Stimulated activated CD4-positive, alpha-beta T cell treated with anti-CD3 and anti-CD28 coated beads, Interleukin-4, amount 100 ng/mL, for 4 hours (primary cell): ENCODE results near the gene EHD3.
"Not testable (repeated sequence)": the region's sequence is repeated elsewhere in the genome, so short reads cannot be mapped to it uniquely, and the experiment has no call there.

Source experiments
- DNase-seq, 2 experiments: peaks; one replicate each; pipeline ENCODE4 v3.0.0-alpha.2; 2020

EHD3 gene

DNA sequence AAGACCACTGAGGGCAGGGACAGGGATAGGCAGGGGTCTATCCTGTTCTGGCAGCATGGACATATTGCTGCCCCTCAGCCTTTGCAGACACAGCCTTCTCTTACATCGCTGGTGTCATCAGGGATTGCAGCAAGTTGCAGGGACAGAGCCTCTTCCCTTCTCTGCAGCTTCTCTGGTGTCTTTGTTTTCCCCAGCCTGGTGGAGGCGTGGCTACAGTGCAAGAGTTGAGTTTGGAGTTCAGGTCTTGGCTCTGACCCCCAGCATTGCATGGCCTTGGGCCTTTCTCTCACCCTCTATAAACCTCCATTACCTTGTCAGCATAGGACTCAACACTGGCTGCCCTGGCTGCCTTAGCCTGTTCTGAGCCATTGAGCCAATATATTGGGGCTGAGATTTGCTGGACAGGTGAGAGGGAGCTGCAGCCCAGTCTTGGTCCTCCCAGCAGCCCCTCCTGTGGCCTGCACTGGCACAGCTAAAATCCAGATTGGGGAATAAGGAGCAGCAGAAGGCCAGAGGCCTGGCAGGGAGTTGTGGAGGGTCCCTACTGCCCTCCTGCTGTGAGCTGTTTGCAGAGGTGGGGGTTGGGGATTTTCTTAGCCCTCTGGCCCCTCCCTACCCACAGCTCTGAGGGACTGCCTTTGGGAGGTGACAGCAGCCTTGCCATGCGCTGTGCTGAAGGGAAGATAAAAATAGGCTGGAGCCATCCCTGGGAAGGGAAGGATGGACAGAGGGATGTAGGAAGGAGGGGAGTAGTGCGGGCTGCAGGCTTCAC lies 22.8 kb downstream of the EHD3 start:
- no peak for DNase-seq

DNA sequence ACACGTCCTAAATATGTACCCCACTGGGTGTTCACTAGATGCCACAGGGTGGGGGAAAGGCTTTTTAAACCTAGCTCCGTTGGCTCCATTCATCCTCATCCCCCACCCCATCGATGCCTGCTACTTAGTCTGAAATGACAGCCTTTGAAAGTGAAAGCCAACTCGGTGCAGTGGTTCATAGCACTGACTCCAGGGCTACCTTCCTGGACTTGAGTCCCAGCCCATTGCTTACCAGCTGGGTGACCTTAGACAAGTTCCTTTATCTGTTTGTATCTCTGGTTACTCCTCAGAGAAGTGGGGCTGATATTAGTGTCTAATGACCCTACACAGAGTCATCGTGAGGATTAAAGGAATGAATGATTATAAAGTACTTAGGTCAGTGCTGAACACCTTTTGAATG lies 24.4 kb downstream of the EHD3 start:
- DNase-seq, result no peak

DNA sequence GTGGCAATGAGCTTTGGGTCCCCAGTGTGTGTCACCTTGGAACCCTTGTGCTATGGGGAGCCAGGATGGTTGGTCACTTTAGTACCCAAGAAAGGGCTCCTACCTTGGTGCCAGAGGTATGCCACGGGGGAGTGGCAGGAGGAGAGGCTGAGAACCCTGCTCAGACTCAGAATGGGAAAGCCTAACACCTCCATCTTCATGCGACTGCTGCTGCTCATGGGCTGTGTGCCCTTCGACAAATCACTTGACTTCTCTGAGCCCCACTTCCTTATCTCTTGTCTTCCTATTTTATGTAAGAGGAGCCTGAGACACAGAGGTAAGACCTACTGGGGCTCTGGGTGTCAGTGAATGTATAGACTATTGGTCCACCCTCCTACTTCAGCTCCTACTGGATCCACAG lies 25.1 kb downstream of the EHD3 start:
- DNase-seq, result no peak

DNA sequence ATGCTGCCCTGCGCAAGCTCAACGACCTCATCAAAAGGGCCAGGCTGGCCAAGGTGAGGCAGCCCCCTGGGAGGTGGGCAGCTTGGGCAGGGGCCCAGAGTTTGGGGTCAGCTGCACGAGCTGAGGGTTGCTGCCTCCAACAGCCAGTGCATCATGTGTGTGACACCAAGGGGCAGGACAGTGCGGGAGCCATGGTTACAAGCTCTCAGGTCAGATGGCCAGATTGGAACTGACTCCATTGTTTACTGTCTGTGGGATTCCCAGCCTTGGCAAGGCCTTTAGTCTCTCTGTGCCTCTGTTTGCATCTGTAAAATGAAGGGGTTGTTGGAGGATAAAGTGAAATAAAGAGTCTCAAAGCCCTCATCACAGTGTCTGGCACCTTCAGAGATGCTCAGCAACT lies 26.9 kb downstream of the EHD3 start:
- DNase-seq, result no peak

DNA sequence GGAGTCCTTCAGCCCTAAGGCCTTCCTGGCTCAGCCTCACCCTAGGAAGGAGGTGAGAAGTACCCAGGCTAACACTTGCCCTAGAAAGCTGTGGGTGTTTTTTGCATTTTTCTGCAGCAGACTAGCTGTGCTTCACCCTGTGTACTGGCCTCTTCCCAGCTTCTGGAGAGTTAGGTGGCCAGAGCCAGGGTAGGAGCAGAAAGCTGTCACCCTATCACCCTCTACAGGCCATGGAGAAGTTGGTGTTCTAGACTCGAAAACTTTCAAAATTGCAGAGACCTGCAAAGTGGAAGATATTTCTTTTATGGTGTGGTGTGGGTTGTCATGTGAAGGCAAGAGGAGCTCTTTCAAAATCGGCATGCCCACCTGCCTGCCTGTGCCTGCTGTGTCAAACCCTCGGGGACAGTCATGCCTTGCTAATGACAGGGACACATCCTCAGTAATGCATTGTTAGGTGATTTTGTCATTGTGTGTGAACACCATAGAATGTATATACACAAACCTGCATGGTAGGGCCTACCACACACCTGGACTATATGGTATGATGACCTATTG lies 29.8 kb downstream of the EHD3 start:
- no peak for DNase-seq

DNA sequence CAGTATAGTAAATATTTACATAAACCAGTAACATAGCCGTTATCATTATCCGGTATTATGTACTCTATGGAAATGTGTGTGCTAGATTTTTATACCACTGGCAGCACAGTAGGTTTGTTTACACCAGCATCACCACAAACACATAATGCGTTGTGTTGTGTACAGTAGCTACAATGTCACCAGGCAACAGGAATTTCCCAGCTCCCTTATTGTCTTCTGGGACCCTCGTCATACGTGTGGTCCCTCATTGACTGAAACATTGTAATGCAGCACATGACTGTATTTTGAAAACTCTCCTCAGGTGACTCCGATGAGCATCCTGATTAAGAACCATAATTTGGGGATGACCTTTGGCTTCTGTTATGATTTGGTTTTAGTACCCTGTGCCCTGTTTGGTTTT lies 31.3 kb downstream of the EHD3 start:
- DNase-seq, result no peak

DNA sequence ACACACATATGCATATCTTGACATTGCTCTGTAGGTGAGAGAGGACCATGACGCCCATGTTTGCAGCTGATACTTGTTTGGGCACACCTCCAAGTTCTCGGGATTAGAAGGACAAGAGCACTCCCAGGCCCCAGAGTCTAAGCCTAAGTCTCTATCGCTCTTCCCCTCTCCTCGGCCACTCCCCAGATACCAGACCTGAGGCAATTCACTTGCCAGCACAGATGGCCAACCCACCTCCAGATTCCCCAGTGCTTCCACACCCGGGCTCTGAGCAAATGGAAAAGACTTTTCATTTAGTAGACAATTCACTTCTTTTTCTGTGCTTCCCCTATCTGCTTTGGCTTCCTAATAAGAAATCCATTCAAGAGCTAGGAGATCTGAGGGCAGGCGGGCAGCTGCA lies 32.9 kb downstream of the EHD3 start:
- DNase-seq, result no peak

DNA sequence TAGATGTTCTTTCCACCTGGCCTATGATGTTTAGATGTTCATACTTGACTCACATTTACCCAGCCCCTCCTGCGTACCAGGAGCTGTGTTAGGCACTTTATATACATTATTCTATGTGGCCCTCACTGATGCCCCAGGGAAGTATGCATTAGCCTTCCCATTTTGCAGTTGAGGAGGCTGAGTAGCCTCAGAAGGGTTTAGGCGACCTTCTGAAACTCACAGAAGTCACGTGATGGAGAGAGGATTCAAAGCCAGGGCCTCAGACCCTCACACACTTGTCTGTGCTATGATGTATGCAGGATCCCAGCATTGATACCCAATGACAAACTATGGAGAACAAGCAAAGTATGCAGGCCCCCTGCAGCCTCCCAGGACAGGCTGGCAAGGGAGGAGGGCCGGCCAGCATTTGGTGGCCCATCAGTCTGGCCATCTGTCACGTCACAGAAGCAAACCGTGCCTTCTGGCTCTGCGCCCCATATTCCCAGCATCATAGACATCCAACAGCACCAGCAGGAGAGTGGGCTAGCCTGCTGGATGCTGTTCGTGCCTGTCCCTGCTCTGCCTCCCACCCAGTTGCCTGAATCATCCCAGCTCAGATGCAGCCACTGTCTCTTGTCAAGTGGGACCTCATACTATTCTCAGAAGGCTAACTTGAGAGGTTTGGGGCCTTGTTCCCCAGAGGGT lies 33.6 kb downstream of the EHD3 start:
- DNase-seq, result no peak

DNA sequence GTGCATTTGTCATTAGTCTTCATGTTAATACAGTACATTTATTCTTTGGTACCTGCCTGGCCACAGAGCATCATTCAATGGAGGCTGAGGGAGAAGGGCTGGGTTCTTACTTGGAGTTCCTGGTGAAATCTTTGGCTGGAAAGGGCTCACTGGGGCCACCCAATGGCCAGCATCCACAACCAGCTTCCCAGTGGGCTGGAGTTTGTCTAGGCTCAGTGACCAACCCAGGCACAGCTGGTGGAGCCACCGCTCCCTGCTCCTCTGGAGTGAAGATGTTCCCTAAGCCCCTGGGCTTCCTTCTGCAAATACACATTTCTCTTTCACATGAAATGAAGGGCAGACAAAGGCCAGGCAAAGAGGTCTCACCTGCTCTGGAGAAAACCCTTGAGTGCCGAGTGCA lies 34.4 kb downstream of the EHD3 start:
- no peak for DNase-seq

DNA sequence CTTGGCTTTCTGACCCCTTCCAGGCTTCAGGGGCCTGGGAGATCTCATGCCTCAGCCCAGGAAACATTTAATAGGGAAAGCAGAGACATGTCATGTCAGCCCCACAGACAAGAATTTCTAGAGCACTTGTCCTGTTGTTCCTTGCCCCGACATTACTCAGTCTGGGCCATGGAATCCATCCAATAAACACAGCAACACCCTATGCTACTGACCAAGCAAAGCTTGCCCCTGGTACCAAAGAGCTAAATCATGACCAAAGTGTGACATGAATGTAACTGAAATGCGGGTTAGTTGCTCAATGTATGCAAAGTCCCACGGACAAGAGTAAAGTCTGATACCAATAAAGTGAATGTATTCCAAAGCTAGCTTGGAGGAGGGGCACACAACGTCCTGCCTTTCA lies 35.1 kb downstream of the EHD3 start:
- no peak for DNase-seq

DNA sequence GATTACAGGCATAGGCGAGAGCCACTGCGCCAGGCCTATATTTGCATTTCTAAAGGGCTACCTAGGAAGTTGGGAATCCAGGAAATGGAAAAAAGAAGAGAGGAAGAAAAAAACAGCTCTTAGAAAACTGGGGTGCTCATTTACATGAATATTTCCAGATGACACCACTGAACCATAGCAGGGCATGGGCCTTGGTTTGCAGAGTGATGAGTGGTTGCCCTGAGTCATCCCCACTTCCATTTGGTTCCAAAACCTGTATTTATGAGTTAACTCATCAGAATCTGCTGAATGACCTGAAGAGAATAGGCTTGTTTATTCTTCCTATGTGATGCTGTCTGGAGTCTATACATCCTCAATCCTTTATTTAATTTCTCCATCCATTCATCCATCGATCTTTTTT lies 36.2 kb downstream of the EHD3 start:
- DNase-seq, result no peak

DNA sequence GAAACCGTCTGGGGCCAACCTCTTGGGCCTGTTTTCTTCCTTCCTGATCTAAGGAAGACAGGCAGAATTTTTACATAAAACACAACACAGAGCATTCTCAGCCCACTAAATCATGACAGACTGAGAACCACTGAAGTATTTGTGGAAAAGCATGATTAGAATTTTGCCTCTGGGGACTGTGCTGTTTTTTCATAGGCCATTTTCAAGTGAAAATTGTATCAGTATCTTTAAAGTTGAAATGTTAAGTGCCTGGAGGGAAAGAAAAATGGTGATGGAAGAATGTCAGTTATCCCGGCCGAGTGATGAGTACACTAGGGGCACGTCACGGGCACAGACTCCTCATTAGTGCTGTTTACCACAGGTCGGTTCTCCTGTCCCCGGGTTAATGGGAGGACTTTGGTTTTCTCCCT lies 36.9 kb downstream of the EHD3 start:
- no peak for DNase-seq

DNA sequence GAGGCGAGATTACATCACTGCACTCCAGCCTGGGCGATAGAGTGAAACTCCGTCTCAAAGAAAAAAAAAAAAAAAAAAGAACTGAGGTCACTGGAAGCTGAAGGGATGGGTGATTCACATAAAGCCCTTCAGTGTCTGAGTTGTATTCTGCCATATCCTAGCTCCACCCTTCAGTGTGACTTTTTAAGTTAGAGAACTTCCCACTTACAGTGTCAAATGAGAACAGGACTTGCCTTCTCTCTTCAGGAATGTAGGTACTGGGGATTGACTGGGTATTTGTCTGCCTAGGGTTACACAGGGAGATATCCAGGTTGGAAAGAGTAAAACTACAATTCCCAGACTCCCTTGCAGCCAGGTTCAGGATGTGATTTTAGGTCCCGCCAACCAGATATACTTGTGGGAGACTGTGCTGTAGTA lies 37.9 kb downstream of the EHD3 start:
- DNase-seq, result no peak

DNA sequence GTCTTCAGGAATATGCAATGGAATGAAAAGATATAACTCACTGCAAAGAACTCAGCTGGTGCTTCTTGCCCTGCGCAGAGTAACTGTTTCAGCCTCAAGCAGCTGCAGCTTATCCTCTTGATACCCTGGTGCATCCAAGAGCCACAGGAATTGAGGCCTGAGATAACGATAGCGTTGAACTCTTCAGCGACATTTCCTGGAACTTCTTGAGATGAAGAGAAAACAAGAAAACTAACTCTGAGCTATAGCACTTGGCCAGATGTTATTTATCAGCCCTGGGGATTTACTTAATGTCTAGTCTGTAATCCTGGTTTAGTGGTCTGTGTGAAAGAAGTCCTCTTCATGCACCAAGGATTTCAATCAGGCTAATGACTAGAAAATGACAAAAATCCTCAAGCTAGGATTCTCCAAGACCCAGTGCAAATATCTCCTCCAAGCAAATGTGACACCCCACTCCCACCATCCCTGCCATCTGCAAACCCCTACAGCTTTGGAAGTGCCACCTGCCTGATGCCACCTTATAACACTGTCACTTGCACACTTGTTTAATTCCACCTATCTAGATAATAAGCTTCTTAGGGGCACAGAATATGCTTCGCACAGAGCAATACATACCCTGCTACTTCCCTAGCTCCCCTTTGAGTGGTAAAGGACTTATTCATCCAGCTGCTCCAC lies 40.6 kb downstream of the EHD3 start:
- DNase-seq, result no peak

DNA sequence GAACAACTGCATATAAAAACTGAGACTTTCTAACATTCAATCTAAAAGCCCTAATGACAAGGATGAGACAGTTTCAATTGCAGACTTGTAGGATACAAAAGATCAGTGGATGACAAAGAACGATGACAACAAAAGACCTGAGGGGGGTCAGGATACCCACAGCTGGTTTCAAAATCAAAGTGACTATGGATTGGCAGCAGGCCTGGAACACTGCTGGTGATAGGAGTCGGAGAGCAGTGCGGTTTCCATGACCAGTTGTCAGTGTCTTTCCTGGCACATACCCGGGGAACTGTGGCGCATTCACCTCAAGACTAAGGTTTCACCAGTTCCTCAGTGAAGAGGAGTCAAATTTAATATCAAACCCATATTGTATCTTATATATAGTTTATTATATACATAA lies 42.0 kb downstream of the EHD3 start:
- no peak for DNase-seq

DNA sequence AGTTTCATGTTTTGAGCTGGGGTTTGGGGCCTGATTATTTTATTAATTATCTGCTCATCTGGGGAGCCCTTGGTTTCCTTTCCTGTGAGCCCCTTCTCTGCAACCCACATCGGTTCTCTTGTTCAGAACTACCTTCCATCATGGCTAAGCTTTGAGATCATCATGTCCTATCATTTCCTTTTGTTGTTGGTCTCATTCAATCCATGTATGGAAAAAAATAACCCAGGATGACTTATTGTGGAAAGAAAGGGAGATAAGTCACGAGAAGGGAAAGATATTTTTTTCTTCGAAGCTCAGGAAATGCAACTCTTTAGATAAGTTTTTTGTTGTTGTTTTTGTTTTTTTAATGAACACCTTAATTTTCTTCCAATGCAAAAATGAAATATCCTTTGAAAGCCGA lies 43.7 kb downstream of the EHD3 start:
- DNase-seq, result no peak

DNA sequence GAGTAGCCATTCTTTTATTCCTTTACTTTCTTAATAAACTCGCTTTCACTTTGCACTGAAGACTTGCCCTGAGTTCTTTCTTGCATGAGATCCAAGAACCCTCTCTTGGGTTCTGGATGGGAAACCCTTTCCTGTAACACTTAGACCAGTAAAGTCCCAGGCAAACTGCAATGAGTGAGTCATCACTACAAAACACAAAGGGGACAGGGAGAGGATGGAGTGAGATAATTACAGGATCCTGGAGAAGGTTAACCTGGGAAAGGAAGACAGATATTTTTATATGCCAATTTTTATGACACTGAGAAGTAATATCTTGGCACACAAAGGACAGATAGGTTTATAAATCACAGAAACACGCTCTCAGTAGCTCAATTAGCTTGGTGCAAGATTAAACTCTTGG lies 48.7 kb downstream of the EHD3 start:
- DNase-seq, result no peak

DNA sequence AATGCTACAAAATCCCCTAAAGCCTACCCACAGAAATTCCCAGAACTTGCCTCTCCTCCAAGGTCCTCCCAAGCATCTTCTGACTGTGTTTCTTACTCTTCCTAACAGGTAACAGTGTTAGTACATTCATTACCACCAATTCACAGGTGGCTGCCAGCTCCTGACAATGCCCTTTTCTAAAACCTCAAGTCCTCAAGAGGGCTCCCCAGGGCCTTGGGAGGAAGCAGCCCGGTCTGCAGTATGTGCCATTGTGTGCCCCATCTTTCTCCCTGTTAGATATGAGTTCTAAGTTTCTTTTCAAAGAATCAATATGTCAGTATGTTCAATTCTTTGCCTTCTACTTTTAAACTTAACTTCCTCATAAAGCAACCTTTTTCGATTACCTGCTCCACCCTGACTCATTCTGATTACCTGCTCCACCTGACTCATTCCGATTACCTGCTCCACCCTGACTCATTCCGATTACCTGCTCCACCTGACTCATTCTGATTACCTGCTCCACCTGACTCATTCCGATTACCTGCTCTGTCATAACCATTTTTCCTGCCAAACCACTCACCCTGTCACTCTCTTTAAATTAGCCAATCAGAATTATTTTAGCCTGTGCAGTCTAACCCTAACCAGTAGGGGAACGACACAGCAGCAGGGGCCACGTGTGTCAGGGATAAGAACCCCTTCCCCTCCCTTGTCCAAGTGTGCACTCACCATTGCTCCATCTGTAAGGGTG lies 49.4 kb downstream of the EHD3 start:
- DNase-seq, result not testable (repeated sequence)

DNA sequence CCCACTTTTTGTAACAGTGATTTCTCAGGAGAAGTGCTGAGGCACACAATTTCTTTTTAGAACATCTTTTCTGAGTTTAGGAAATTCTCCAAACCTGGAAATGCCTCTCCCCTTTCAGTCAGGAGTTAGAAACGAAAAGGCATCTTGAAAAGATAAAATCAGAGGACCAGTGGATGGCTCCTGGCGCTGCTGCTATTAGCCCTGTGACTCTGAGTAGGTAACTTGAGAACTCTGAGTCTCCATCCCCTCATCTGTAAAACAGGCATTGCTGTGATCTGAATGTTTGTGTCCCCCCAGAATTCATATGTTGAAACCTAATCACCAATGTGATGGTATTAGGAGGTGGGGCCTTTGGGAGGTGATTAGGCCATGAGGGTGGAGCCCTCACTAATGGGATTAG lies 50.2 kb downstream of the EHD3 start:
- DNase-seq, result no peak

DNA sequence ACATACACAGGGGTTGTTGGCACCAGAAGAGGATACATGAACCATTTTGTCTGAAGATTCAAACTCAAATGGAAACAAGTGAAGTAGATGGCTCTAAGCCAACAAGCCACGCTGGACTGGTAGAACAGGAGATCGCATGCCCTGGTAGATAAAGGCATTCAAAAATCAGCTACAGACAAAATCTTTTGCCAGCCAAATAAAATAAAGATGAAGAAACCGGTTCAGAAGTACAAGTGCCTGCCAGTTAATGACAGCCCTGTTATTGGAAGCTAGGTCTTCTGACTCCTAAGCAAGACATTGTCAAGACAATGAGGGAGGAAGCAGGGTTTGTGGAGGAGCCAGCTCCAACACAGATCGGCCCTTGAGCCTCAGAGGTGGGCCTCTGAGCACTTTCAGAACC lies 52.3 kb downstream of the EHD3 start:
- no peak for DNase-seq

DNA sequence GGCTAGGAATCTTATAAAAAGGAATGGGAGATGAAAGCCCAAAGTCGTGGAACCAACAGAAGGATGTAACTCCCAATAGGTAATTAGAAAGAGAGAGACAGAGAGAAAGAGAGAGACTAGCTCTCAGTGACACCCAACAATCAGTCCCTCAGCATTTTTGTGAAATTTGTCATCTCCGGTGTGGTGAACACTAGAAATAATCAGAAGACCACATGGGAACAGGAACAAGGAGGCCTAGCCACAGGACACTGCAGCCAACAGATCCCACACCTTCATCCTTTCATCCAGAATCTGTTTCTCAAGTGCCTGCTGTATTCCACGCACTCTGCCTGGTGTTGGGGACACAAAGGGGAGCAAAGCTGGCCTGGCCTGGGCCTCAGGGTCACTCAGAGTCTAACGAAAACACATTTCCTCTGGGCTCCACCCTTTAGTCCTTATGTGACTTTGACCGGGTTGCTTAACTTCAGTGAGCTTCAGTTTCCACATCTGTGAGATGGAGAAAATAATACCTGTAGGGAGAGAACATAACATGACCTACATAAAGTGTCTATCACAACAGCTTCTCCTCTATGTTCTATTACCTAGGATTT lies 53.1 kb downstream of the EHD3 start:
- no peak for DNase-seq

DNA sequence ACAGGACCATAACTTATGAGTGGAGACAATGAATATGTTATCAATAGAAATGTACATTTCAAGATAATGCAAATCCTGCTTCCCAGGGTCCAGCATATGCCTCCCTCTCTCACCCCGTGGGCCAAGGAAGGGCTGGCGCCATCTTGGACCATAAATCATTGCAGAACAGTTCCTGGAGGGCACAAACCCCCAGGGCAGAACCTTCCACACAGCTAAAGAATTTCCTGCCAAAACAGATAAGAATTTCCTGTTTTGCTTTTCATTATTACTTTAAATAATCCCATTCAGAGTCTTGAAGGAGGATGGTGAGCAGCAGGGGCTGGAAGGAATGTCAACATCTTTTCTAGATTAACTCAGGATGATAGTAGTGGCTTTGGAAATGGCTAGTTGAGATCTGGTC lies 53.7 kb downstream of the EHD3 start:
- DNase-seq, result no peak

DNA sequence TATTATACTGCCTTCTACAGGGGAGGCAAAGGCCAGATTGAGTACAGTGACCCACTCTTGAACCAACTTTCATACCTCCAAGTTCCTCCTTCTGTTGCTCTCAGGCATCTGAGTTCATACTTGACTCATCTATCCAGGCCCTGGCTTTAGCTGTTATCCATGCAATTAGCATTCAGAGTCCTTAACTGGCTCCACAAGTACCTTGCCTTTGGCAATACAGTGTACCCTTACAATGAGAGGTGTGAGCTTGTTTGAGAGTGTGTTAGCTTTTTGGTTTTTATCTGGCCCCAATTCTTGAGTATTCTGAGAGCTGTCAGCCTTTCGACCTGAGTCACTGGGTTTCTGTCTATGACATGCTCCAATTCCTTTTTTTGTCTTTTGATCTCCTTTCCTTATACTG lies 60.2 kb downstream of the EHD3 start:
- DNase-seq, result no peak
